ENCODE data around the gene ATP5ME.

Gene ATP5ME

DNA sequence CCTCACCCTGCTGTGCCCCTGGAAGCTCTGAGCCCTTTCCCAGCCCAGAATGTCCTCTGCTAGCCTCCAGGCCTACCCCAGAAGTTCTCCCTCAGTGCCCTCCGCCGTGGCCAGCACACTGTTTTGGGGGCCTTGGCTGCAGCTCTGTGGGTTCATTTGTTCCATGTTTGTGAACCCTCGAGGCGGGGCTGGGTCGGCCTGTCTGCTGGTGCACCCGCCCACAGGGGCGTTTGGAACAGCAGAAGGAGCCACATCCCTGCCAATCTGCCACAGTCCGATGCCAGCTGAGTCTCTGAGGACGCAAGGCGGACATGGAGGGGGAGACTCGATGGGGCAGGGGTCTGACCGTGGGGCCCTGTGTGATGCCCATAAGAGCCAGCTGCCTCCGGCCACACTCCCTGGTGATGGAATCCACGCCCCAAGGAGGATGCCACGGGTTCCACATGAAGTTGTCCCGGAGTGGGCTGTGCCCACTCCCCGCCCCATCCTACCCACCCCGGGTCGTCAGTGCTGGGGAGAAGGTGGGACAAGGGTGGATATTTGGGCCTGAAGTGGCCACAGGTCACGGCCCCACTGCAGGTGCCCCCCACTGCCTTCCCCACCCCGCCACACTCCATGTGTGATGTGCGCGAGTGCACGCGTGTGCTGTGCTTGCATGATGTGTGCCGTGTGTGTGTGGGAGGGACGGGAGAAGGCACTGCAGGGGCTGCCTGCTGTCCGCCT is 7.1 kb downstream of the ATP5ME start:
- no peak for DNase-seq

DNA sequence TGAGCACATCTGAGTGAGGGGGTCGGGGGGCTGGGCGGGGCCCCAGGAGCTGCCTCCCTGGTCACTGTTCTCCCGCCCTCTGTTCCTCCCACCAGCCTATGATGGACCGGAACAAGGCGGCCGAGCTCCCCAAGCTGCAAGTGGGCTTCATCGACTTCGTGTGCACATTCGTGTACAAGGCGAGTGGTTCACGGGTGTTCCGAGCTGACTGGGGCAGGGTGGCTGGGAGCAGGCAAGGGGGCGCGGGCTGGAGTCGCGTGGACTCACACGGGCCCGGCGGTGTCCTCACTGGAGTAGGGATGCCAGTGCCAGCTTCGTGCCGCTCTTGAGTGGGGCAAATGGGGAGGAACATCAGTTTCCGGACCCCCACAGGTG is 7.7 kb downstream of the ATP5ME start:
- no peak for DNase-seq

DNA sequence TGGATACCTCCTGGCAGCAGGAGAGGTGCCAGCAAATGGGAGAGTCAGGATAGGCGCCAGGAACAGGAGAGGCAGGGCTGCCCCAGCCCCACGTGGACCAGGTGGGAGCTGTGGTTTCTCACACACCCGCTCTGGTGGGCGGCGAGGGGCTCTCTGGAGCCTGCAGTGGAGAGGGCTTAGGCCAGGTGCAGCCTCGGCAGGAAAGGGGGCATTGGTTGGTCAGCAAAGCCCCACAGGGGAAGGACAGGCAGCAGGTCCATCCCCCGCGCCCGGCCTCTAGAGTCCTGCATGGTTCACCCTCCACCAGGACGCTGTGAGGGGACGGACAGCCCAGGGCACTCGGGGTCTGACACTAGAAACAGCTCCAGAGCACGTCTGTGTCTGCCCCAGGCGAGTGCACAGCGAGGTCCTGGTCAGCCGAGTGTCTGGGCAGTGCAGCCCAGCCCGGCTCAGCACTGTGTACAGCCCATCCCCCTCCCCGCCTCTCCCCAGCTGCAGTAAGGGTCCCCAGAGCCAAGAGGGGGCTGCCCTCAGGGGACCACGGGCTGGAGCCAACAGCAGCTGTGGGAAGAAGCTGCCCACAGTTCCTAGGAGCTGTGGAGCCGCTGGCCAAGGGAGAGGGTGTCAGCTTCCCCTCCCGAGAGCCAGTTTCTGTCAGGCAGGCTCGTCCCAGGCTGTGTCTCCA is 8.2 kb downstream of the ATP5ME start:
- DNase-seq, result no peak

DNA sequence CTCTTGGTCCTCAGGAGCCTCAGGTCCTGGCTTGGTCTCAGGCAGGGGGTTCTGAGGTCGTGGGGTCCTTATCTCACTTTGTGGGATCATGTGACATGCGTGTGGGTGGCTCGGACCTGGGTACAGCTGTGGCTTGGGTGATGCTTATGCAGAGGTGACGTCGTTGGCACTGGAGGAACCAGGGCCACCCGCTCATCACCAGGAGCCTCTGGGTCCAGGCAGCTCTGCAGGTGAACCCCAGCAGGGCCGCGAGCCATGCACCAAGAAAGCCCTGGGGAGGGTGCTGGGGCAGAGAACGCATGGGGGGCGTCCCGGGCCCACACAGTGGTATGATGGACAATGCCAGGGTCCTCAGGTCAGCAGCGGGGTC is 8.7 kb downstream of the ATP5ME start:
- no peak for DNase-seq

DNA sequence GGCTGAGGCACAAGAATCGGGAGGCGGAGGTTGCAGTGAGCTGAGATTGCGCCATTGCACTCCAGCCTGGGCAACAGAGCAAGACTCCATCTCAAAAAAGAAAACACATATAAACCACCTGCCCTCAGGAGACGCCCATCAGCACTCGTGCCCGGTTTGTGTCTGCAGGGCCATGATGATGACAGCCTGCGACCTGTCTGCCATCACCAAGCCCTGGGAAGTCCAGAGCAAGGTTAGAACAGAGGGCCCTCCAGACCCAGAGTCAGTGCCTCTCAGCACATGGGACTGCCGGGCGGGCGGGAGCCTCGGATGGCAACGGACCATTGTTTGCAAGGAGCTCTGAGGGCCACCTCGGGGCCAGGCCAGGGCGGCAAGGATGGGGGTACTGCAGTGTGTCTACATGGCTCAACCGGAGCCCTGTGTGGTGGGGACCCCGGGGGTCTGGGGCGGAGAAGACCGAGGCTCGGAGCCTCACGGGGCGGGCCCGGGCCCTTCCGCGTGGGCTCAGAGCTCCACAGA is 9.3 kb downstream of the ATP5ME start:
- no peak for DNase-seq

DNA sequence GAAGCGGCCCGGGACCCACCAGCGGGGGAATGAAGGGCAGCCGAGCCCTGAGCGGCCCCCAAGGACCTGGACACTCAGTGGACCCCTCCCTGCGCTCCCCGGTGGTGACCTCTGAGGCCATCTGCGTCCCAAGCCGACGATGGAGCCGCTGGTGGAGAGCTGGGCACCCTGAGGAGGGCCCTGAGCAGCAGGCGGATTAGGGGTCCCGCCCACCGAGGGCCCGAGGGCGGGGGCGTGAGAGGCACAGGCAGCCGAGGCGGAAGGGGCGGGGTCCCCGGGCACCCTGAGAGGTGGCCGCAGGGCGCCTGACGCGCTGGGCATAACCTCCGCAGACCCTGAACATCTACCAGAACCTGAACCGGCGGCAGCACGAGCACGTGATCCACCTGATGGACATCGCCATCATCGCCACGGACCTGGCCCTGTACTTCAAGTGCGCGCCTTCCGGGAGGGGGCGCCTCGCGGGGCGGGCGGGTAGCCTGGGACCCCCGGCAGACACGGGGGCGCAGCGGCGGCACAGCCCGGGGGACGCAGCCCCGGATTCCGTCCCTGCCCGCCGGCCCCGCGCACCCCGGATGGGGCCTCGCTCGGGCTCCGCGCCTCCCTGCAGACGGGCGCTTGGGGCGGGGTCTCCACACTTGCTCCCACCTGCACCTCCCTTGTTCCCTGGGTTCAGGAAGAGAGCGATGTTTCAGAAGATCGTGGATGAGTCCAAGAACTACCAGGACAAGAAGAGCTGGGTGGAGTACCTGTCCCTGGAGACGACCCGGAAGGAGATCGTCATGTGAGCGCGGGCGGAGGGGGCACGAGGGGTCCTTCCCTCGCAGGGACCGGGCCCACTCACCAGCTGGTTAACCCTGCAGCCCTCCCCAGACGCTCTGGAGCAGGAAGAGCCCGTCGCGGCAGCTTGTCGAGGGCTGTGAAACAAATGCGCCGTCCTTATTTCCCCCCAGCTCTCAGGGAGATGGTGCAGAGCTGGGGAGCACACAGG is 10.3 kb downstream of the ATP5ME start:
- DNase-seq, result no peak

DNA sequence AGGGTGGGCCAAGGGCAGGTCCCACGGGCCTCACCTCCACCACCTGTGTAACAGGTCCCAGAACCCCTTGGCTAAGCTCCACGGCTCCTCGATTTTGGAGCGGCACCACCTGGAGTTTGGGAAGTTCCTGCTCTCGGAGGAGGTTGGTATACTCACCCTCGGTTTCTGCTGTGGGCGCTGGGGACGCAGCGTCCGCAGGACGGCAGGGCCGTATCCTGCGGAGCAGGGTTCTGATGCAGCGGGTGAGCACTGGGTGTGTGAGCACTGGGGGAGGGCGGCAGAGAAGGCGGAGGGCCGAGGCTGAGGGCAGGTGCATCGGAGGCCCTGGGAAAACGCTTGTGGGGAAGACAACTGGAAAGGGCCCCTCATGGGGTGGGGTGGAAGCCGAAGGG is 11.0 kb downstream of the ATP5ME start:
- DNase-seq, result no peak

DNA sequence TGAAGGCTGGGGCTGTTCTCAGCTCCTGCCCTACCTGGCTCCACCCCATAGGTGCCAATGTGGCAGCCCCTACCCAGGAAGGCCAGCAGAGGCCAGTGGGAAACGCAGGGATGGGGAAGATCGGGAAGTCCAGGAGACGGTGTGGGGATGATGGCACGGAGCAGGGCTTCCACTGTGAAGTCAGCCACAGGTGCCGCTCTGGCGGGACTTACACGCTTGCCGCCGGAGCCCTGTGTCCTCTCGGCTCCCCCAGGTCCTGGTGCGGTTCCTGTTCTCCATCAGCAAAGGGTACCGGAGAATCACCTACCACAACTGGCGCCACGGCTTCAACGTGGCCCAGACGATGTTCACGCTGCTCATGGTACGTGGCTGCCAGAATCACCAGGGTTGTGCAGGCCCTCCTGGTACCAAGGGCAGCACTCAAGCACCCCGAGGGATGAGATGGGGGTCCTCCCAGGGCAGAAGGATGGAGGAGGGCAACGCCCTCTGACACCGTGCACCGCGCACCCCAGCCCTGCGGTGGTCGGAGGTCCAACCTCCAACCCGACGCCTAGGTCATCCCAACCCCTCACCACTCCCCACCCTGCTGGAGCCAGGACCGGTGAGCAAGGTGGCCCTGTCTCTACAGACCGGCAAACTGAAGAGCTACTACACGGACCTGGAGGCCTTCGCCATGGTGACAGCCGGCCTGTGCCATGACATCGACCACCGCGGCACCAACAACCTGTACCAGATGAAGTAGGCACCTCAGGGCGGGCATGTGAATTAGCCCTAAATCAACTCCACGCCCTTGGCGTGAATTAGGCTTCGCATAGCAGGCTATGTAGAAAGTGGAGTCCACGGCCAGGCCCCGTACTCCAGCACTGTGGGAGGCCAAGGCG is 12.0 kb downstream of the ATP5ME start:
- DNase-seq, result no peak

DNA sequence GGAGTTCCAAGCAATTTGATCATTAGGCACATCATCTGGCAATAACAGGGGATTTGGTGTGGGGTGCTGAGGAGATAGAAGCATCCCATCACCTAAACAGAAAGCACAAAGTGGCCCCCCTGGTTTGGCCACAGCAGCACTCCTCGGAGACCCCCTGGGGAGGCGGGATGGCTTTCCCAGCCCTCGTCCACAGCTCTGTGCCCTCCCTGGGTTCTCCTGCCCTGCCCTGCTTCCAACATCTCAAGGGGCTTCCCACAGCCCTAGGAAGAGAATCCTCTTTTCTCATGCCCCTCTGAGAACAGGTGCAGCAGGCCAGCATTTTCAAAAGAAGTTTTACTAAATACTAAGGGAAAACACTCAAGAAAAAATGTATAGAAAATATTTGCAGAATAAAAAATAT is 12.8 kb downstream of the ATP5ME start:
- no peak for DNase-seq

DNA sequence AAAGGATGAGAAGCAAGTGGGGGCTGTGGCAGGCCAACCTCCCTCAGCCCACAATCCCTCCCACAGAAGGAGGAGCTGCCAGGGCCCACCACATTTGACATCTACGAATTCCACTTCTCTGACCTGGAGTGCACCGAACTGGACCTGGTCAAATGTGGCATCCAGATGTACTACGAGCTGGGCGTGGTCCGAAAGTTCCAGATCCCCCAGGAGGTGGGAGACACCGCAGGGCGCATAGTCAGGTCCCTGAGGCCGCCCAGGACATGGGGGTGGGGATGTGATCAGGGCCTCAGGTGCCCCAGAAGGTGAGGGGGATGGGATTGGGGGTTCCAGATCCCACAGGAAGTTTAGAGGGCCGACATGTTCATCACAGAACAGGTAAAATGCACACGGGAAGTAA is 13.7 kb downstream of the ATP5ME start:
- DNase-seq, result no peak

DNA sequence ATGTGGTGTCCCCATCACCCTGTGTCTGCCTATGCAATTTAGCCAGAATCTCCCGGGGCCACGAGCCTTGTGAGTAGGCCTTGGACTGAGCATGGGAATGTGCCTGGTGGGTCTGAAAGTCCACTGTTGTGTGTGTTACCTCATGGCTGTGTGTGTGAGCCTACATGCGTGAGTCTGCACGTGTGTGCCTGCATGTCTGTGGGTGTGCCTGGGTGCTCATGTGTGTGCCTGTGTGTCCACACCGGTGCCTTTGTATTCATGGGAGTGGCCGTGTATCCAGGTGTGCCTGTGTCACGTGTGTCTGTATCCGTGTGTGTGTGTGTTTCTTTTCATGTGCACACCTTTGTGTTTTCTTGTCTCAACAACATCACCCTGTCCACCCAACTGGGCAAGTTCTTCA is 14.2 kb downstream of the ATP5ME start:
- DNase-seq, result no peak

DNA sequence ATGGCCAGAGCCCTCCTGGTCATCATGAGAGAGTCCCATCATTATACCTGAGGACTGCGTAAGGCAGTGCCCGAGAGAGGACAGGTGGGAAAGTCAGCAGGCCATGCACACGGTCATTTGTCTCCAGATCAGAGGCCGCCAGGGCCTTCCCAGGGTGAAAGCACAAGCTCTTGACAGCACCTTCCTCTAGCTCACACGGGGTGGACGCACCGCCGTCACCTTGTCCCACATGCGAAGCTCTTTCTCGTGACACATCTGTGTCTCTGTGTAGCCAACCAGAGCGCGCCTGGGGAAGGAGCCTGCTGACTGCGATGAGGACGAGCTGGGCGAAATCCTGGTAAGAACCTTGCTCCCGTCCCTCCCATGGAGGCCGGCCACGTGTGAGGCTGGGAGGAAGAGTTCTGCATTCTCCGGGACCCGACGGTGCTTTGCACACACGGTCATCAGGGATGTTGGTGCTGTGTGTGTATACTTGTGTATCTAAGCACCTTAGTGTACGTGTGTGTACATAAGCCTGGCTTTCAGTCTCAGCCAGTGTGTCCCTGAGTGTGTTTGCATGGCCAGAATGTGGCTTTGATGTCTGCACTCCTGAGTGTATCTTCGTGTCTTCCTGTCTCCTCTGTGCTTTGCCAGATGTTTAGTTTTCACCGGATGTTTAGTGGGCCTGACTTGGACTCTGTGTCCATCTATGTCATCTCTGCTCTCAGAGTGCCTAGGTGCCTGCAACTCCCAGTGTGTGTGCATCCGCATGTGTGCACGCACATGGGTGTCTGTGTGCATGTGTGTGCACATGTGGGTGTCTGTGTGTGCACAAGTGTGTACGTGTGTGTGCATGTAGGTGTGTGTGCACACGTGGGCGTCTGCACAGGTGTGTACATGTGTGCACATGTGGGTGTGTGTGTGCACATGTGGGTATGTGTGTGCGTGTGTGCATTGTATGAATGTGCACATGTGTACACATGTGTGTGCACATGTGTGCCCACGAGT is 15.1 kb downstream of the ATP5ME start:
- no peak for DNase-seq

DNA sequence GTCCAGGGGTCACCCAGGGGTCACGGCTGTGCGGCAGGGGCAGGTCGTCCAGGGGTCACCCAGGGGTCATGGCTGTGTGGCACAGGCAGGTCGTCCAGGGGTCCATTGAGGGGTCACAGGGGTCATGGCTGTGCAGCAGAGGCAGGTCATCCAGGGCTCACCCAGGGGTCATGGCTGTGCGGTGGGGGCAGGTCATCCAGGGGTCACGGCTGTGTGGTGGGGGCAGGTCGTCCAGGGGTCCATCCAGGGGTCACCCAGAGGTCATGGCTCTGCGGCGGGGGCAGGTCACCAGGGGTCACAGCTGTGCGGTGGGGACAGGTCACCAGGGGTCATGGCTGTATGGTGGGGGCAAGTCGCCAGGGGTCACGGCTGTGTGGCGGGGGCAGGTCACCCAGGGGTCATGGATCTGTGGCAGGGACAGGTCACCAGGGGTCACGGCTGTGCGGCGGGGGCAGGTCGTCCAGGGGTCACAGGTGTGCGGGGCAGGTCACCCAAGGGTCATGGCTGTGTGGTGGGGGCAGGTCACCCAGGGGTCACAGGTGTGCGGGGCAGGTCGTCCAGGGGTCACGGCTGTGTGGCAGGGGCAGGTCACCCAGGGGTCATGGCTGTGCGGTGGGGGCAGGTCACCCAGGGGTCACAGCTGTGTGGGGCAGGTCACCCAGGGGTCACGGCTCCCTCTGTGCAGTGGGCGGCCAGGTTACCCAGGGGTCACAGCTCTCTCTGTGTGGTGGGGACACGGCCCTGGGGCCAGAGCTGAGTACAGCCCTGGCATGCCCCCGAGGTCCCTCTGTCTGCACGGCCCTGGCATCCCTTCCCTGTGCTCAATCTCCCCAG is 16.0 kb downstream of the ATP5ME start:
- DNase-seq, result no peak

DNA sequence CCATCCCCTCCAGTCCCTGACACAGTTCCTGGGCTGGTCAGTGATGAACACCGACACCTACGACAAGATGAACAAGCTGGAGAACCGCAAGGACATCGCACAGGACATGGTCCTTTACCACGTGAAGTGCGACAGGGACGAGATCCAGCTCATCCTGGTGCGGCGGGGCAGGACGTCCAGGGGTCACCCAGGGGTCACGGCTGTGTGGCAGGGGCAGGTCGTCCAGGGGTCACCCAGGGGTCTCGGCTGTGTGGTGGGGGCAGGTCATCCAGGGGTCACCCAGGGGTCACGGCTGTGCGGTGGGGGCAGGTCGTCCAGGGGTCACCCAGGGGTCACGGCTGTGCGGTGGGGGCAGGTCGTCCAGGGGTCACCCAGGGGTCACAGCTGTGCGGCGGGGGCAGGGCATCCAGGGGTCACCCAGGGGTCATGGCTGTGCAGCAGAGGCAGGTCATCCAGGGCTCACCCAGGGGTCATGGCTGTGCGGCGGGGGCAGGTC is 16.7 kb downstream of the ATP5ME start:
- no peak for DNase-seq

DNA sequence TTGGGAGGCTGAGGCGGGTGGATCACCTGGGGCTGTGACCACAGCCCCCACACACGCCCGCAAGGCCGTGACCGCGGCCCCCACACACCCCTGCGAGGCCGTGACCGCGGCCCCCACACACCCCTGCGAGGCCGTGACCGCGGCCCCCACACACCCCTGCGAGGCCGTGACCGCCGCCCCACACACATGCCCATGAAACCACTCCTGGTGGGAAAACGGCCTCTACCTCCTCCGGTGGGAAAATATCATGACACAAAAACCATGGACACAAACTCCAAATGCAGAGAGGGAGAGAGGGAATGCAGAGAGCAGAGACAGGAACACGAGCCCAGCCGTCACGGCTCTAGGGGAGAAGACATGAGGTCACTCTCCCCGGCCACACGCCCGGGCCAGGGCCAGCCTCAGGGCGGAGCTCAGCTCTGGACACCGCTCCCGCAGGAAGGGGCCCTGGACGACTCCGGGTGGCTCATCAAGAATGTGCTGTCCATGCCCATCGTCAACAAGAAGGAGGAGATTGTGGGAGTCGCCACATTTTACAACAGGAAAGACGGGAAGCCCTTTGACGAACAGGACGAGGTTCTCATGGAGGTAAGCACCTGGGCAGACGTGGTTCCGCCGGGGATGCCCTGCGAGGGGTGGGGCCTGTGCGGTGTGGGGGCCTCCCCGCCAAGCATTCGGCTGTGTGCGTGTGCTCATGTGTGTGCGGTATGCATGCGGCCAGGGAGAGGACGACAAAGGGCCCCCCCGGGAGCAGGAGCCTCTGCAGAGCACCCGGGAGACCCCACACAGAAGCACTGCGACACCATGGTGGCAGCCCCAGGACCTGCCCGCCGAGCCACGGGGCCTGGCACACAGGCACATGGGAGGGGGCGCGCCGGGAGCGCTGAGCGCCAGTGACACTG is 17.4 kb downstream of the ATP5ME start:
- no peak for DNase-seq

DNA sequence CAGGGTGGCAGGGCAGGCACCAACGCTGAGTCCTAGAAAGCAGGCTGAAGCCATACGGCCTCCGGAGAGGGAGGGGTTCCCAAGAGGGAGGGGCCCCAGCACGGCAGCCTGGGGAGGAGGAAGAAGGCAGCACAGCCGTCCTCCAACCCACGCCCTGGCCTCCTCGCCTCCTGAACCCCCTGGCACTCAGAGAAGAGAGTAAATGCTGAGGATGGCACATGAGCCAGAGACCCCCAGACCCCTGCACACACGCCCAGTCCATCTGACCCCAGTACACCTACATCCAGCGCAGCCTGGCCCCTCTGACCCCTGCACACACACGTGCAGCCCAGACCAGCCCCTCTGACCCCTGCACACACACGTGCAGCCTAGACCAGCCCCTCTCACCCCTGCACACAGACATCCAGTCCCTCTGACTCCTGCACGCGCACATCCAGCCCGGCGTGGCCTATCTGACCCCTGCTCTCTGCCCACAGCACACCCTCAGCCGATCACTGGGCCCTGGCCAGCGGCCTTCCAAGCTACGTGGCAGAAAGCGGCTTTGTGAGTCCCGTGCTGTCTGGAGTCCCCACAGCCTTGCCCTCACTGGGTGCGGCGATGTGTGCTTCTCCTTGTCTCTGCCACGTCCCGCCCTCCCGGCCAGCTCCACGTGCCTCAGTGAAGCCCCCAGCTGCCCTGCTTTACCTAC is 18.5 kb downstream of the ATP5ME start:
- no peak for DNase-seq

DNA sequence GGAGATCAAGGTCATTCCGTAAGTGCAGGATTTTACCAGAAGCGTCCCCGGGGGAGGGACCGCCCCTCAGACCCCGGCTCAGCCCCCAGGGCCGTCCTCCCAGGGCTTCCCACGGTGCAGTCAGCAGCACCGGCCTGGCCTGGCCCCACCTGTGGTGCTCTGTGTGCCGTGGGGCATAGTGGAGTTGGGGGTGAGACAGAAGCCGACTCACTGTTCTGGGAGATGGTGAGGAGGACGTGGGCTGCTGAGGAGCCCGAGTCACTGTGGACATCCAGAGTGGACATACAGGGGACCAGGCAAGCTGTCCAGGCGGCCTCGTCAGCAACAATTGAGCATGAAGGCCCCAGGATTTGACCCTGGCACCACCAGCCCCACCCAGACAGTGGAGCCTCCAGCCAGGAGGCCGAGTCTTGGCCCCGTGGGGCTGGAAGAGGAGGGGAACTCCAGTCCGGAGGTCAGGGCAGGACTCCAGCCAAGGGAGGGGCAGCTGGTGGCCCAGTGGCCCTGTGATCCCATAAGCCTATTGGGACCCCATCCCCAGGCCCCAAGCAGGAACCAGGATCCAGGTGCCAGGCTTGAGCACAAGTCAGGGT is 19.1 kb downstream of the ATP5ME start:
- no peak for DNase-seq

DNA sequence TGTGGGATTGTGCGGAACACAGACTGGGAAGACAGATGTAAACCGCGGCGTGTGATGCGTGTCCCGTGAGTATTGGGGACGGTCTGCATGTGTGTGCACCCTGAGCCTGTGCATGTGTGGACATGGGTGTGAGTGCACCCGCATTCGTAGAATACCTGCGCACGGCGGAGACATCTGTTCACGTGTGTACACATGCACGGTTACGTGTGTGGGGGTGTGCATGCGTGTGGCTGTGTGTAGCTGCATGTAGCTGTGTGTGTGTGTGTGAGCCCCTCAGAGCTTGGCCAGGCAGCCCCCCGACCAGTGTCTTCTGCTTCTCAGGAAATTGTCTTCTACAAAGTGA is 19.6 kb downstream of the ATP5ME start:
- DNase-seq, result no peak
